HEK293 (cell line): Measurements from ENCODE around the gene TRAPPC13.

Experiments used
- GLI2 ChIP-seq: fragments of 450-650 bp; formaldehyde crosslinking; IDR thresholded peaks from 2 replicates; pipeline ENCODE4; 2017; ENCODE audit warnings: missing biosample characterization, missing genetic modification characterization, low read depth, borderline replicate concordance
- MYNN ChIP-seq: fragments of 450-650 bp; formaldehyde crosslinking; IDR thresholded peaks from 2 replicates; pipeline ENCODE4 v1.5.1; 2016; ENCODE audit warnings: missing biosample characterization, missing genetic modification characterization, borderline replicate concordance
- REST ChIP-seq: fragments of 450-650 bp; formaldehyde crosslinking; IDR thresholded peaks from 2 replicates; pipeline ENCODE4 v1.5.1; 2016; ENCODE audit warnings: missing biosample characterization, missing genetic modification characterization
- TCF7L2 ChIP-seq: IDR thresholded peaks from 2 replicates; pipeline ENCODE4 v1.6.1; 2011; ENCODE audit warnings: low read depth, mild to moderate bottlenecking, inconsistent platforms, low read length, moderate library complexity, borderline replicate concordance
- ZBTB10 ChIP-seq: fragments of 450-650 bp; formaldehyde crosslinking; IDR thresholded peaks from 2 replicates; pipeline ENCODE4 v1.5.1; 2016; ENCODE audit warnings: missing biosample characterization, missing genetic modification characterization
- ZNF292 ChIP-seq: fragments of 450-650 bp; formaldehyde crosslinking; IDR thresholded peaks from 2 replicates; pipeline ENCODE4 v1.5.1; 2016; ENCODE audit warnings: low read depth, missing biosample characterization, missing genetic modification characterization, borderline replicate concordance
- ZNF324 ChIP-seq: fragments of 450-650 bp; formaldehyde crosslinking; IDR thresholded peaks from 2 replicates; pipeline ENCODE4 v1.5.1; 2016; ENCODE audit warnings: missing biosample characterization, missing genetic modification characterization
- ZNF558 ChIP-seq: fragments of 450-650 bp; formaldehyde crosslinking; IDR thresholded peaks from 2 replicates; pipeline ENCODE4 v1.5.1; 2016; ENCODE audit warnings: missing biosample characterization, missing genetic modification characterization
- ZNF768 ChIP-seq: fragments of 450-650 bp; formaldehyde crosslinking; IDR thresholded peaks from 2 replicates; pipeline ENCODE4 v1.5.1; 2018; ENCODE audit warnings: missing biosample characterization, mild to moderate bottlenecking, missing genetic modification characterization
- TF ChIP-seq, protein P1 (sequence below): fragments of 450-650 bp; formaldehyde crosslinking; IDR thresholded peaks from 2 replicates; pipeline ENCODE4 v1.5.1; 2016; ENCODE audit warnings: missing biosample characterization, missing genetic modification characterization

- TF ChIP-seq ZNF292 (no peak), REST (no peak), ZNF324 (tag by site-specific recombination) (no peak), ZNF558 (tag by site-specific recombination) (no peak), GLI2 (tag by site-specific recombination) (no peak), MYNN (tag by site-specific recombination) (no peak), ZBTB10 (tag by site-specific recombination) (no peak), TCF7L2 (no peak), ZNF768 (tag by site-specific recombination) (no peak)
- TF ChIP-seq, protein P1, sequence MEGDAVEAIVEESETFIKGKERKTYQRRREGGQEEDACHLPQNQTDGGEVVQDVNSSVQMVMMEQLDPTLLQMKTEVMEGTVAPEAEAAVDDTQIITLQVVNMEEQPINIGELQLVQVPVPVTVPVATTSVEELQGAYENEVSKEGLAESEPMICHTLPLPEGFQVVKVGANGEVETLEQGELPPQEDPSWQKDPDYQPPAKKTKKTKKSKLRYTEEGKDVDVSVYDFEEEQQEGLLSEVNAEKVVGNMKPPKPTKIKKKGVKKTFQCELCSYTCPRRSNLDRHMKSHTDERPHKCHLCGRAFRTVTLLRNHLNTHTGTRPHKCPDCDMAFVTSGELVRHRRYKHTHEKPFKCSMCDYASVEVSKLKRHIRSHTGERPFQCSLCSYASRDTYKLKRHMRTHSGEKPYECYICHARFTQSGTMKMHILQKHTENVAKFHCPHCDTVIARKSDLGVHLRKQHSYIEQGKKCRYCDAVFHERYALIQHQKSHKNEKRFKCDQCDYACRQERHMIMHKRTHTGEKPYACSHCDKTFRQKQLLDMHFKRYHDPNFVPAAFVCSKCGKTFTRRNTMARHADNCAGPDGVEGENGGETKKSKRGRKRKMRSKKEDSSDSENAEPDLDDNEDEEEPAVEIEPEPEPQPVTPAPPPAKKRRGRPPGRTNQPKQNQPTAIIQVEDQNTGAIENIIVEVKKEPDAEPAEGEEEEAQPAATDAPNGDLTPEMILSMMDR: no peak
Observed at GRCh38 chr5:65588694-65589093, 36.1 kb upstream of the TRAPPC13 start.
